CD4-positive, alpha-beta T cell treated with Interleukin-17A for 1 hour (primary cell): ENCODE data around the gene TMEM50A.
"Not testable (repeated sequence)": the region's sequence is repeated elsewhere in the genome, so short reads cannot be mapped to it uniquely, and the experiment has no call there.

Experiments
- DNase-seq: peaks from one replicate; pipeline ENCODE4 v3.0.0-alpha.2; 2020

TMEM50A gene

GRCh38 chr1:25338188-25338981 is at the start of gene TMEM50A:
TSS of gene TMEM50A (plus strand) at chr1:25338334. CDS start at chr1:25340487, 2,153 bp downstream.
- peak; percentile 94 for DNase-seq

GRCh38 chr1:25288573-25289101 is 49.5 kb upstream of the TMEM50A start:
- DNase-seq = not testable (repeated sequence)

- DNase-seq = peak; percentile 5
These were observed 48.1 kb upstream of the TMEM50A start for GRCh38 chr1:25290043-25290442.

- not testable (repeated sequence) for DNase-seq
These were observed 44.7 kb upstream of the TMEM50A start for GRCh38 chr1:25293426-25293825.

GRCh38 chr1:25294889-25295826 is 43.0 kb upstream of the TMEM50A start:
- not testable (repeated sequence) for DNase-seq

GRCh38 chr1:25296501-25296900 is 41.6 kb upstream of the TMEM50A start:
- DNase-seq = not testable (repeated sequence)

- not testable (repeated sequence) for DNase-seq
These were observed 37.4 kb upstream of the TMEM50A start for GRCh38 chr1:25300729-25301128.

GRCh38 chr1:25302330-25302729 is 35.8 kb upstream of the TMEM50A start:
- not testable (repeated sequence) for DNase-seq

GRCh38 chr1:25304936-25305335 is 33.2 kb upstream of the TMEM50A start:
- not testable (repeated sequence) for DNase-seq

GRCh38 chr1:25308168-25308567 is 30.0 kb upstream of the TMEM50A start:
- DNase-seq = not testable (repeated sequence)

GRCh38 chr1:25309085-25309484 is 29.0 kb upstream of the TMEM50A start:
- not testable (repeated sequence) for DNase-seq

GRCh38 chr1:25309486-25309885 is 28.6 kb upstream of the TMEM50A start:
- DNase-seq = not testable (repeated sequence)

- not testable (repeated sequence) for DNase-seq
These were observed 25.2 kb upstream of the TMEM50A start for GRCh38 chr1:25312806-25313470.

- DNase-seq = not testable (repeated sequence)
These were observed 17.7 kb upstream of the TMEM50A start for GRCh38 chr1:25320314-25320938.

- not testable (repeated sequence) for DNase-seq
These were observed 16.0 kb upstream of the TMEM50A start for GRCh38 chr1:25322127-25322526.

GRCh38 chr1:25324407-25324806 is 13.7 kb upstream of the TMEM50A start:
- not testable (repeated sequence) for DNase-seq

GRCh38 chr1:25327864-25328790 is 10.0 kb upstream of the TMEM50A start:
- not testable (repeated sequence) for DNase-seq

GRCh38 chr1:25328791-25329185 is 9.3 kb upstream of the TMEM50A start:
- not testable (repeated sequence) for DNase-seq

GRCh38 chr1:25329336-25329735 is 8.8 kb upstream of the TMEM50A start:
- not testable (repeated sequence) for DNase-seq

- peak; percentile 28 for DNase-seq
These were observed 8.2 kb upstream of the TMEM50A start for GRCh38 chr1:25329950-25330349.

GRCh38 chr1:25336922-25337354 is 1.2 kb upstream of the TMEM50A start:
- DNase-seq = peak; percentile 44
